ENCODE data around the gene HP1BP3.

DNA sequence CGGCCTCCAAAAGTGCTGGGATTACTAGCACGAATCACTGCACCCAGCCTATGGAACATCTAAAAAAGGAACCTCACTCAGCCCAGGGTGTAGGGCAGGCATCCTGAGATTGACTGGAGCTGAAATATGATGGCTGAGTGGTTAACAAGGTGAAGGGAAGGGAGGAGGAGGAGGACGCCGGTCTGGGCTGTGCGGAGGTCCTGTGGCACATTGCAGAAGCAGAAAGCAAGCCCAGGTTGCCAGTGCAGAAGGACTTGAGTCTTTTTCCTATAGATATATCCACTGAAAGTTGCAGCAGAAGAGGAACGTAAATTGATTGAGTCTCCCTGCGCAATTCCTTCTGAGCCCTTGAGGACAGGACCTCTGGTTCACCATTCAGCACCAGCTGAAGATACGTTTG is 67.8 kb downstream of the HP1BP3 start:
- TF ChIP-seq, protein P1, sequence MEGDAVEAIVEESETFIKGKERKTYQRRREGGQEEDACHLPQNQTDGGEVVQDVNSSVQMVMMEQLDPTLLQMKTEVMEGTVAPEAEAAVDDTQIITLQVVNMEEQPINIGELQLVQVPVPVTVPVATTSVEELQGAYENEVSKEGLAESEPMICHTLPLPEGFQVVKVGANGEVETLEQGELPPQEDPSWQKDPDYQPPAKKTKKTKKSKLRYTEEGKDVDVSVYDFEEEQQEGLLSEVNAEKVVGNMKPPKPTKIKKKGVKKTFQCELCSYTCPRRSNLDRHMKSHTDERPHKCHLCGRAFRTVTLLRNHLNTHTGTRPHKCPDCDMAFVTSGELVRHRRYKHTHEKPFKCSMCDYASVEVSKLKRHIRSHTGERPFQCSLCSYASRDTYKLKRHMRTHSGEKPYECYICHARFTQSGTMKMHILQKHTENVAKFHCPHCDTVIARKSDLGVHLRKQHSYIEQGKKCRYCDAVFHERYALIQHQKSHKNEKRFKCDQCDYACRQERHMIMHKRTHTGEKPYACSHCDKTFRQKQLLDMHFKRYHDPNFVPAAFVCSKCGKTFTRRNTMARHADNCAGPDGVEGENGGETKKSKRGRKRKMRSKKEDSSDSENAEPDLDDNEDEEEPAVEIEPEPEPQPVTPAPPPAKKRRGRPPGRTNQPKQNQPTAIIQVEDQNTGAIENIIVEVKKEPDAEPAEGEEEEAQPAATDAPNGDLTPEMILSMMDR (IDR thresholded peaks at IDR 0.05; ENCODE audit: low read depth, low read length, poor library complexity, severe bottlenecking): no peak
- TF ChIP-seq EZH2phosphoT487 (IDR thresholded peaks at IDR 0.05; ENCODE audit: borderline replicate concordance, low read length): no peak

All from DOHH2 (cell line).